Activated B cell treated with CpG ODN at 0.5 μM for 24 hours (primary cell): ENCODE results near the gene CDHR4. TPM values are rescaled to one million over a fixed set of nuclear protein-coding genes. Genes with fewer than 3 reads are reported as not detected.

Experiments used
- ATAC-seq: fragments of 200-7000 bp; cut with Tn5 transposase; one replicate; pipeline ENCODE4 v1.10.0; 2021; ENCODE audit warnings: low read depth, mild to moderate bottlenecking, moderate library complexity
- CTCF ChIA-PET: fragments of 350-600 bp; sonication (Branson Sonifier 250); formaldehyde crosslinking; loops from one replicate; lab custom pipeline; 2021; ENCODE audit warnings: antibody characterized with exemption; lab: Charles Lee
- POLR2A ChIA-PET: fragments of 350-600 bp; sonication (Branson Sonifier 250); formaldehyde crosslinking; loops from one replicate; lab custom pipeline; 2021; ENCODE audit warnings: antibody characterized with exemption; lab: Charles Lee
- DNase-seq: peaks from one replicate; pipeline ENCODE4 v3.0.0; 2022
- H3K27ac Mint-ChIP-seq: one replicate; pipeline ENCODE4 v1.8.0; 2020; ENCODE audit warnings: mixed read lengths
- H3K27me3 Mint-ChIP-seq: one replicate; pipeline ENCODE4 v1.8.0; 2021; ENCODE audit warnings: mixed read lengths
- H3K36me3 Mint-ChIP-seq: one replicate; pipeline ENCODE4 v1.8.0; 2021; ENCODE audit warnings: low read depth, mixed read lengths
- H3K4me1 Mint-ChIP-seq: one replicate; pipeline ENCODE4 v1.8.0; 2021; ENCODE audit warnings: mixed read lengths
- H3K4me3 Mint-ChIP-seq: one replicate; pipeline ENCODE4 v1.8.0; 2020; ENCODE audit warnings: mild to moderate bottlenecking, mixed read lengths
- H3K9me3 Mint-ChIP-seq: one replicate; pipeline ENCODE4 v1.8.0; 2020; ENCODE audit warnings: mixed read lengths
- intact Hi-C: fragments of 100-400 bp; cut with micrococcal nuclease; formaldehyde crosslinking; loops from one replicate; pipeline ENCODE4 v1.15.1; 2024
- total RNA-seq: library from RNA; stranded (reverse); gene quantifications from 2 replicates; pipeline ENCODE4 v1.2.3, GENCODE V29; 2022
- TF ChIP-seq, protein P1 (sequence below): fragments of 200-600 bp; IDR thresholded peaks from one replicate; pipeline ENCODE4 v1.8.0; 2022; ENCODE audit warnings: antibody characterized with exemption, mild to moderate bottlenecking

Gene CDHR4
- total RNA-seq, 1 donor from 2014 or later: not detected

DNA sequence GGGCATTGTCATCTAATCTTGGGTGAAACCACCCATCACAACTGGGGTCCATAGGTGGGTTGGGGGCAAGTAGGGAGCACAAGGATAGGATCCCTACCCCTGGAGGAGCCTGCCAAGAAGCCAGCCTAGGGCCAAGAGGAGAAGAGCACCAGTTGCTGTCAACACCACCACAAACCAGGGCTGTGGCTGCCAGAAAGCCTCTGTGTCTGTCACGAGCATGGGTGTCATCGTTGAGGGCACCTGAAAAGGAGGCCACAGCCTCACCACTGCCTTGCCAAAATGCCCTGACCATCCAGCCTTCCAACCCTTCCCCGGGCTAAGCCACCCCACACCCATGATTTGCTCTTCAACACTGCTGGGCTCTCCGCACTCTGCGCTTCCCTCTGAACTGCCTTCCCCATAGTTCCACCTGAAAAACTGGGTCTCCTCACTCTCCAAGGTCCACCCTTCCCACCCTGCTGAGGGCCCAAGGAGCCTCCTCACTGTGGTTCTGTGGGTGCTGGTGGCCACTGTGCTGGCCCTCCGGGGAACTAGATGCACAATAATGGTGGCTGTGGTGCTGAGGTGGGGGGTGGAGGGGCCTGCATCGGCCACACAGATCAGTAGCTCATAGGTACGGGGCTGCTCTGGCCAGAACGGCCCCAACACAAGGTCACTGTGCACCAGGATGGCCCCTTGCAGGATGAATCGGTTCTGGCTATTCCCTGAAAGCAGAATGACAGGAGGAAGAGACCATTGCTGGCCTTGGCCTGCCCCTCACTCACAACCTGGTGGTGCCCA, 7.1 kb downstream of the CDHR4 start:
- CTCF ChIA-PET: no interaction called here
- DNase-seq (no peak), ATAC-seq (no peak)
- intact Hi-C loops: no loop called here
- TF ChIP-seq, protein P1, sequence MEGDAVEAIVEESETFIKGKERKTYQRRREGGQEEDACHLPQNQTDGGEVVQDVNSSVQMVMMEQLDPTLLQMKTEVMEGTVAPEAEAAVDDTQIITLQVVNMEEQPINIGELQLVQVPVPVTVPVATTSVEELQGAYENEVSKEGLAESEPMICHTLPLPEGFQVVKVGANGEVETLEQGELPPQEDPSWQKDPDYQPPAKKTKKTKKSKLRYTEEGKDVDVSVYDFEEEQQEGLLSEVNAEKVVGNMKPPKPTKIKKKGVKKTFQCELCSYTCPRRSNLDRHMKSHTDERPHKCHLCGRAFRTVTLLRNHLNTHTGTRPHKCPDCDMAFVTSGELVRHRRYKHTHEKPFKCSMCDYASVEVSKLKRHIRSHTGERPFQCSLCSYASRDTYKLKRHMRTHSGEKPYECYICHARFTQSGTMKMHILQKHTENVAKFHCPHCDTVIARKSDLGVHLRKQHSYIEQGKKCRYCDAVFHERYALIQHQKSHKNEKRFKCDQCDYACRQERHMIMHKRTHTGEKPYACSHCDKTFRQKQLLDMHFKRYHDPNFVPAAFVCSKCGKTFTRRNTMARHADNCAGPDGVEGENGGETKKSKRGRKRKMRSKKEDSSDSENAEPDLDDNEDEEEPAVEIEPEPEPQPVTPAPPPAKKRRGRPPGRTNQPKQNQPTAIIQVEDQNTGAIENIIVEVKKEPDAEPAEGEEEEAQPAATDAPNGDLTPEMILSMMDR: no peak
- Mint-ChIP-seq H3K27me3 (no peaks in the 10 kb centered on the region), H3K9me3 (no peaks in the 10 kb centered on the region), H3K4me3 (no peak overlapping the region), H3K4me1 (peaks cover 4% of the 10 kb centered on the region), H3K27ac (no peak overlapping the region), H3K36me3 (no peaks in the 10 kb centered on the region)
- POLR2A ChIA-PET: no interaction called here

DNA sequence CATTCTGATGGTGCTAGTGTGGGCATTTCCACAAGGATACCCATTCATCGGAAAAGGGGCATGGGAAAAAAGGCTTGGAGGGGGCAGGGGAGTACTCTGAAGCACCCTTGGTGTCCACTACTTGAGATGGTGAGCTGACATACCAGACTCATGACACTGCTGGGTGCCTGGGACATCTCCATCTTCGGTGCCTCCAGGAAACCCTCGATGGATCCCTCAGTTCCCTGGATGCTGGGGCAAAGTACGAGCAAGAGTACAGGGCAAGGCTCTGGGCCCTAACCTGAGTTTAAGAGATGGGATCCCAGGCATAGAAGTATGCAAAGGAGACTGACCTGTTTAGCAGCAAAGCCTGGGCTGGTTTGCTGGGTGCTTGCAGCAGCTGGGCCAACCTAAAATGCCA, 8.1 kb downstream of the CDHR4 start:
- POLR2A ChIA-PET: no interaction called here

DNA sequence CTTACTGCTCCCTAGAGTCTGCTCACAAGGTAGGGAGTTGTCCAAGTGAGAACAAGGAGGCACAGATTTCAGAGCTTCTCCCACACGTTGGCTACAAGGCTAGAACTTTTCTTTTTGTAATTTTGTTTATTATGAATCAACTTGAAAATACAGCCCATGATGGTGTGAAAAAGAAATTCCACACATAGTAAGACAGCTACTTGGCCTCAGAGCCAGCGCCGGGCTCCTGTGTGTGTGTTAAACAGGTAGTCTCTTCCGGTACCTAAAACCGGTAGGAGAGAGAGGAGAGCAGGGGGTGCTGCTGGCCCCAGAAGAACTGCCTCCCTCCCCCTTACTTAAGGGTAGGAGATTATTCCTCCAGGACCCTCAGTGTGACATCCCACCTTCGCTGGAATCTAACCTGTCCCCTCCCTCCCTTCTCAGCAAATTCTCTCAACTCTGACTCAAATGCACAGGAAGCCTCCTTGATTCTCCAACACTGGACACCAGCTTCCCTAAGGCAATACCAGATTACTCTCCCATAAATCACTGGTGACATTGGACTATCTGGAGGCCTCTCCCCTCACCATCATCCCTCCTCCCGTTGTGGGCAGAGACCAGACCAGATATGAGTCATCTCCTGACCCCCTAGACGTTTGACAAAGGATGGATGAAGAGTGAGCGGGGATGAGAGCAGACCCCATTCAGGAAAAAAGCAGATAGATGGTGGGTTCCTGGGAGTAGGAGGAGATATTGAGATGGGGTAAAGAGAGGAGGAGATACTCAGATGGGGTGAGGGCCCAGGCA, 8.9 kb downstream of the CDHR4 start:
- H3K9me3 Mint-ChIP-seq: no peaks in the 10 kb centered on the region
- CTCF ChIA-PET: no interaction called here
- TF ChIP-seq, protein P1: no peak
- H3K36me3 Mint-ChIP-seq: peaks cover 4% of the 10 kb centered on the region
- no peak overlapping the region for H3K27ac Mint-ChIP-seq
- POLR2A ChIA-PET: interaction anchor here (0.7 kb wide), 1 partner anchor 438 kb away, joined by 3 read pairs; no protein-coding TSS in a partner anchor
- no peak for DNase-seq
- H3K4me1 Mint-ChIP-seq: peaks cover 11% of the 10 kb centered on the region
- intact Hi-C loops: no loop called here
- H3K27me3 Mint-ChIP-seq: no peaks in the 10 kb centered on the region
- H3K4me3 Mint-ChIP-seq: no peak overlapping the region
- ATAC-seq: no peak

More for the DNA sequence above, 8.1 kb downstream of the CDHR4 start:
- intact Hi-C loops: no loop called here
- Mint-ChIP-seq H3K27me3 (no peaks in the 10 kb centered on the region), H3K9me3 (no peaks in the 10 kb centered on the region), H3K27ac (no peak overlapping the region), H3K4me3 (no peak overlapping the region), H3K36me3 (peaks cover 2% of the 10 kb centered on the region), H3K4me1 (peaks cover 9% of the 10 kb centered on the region)
- TF ChIP-seq, protein P1: no peak
- DNase-seq (no peak), ATAC-seq (no peak)
- CTCF ChIA-PET: no interaction called here

DNA sequence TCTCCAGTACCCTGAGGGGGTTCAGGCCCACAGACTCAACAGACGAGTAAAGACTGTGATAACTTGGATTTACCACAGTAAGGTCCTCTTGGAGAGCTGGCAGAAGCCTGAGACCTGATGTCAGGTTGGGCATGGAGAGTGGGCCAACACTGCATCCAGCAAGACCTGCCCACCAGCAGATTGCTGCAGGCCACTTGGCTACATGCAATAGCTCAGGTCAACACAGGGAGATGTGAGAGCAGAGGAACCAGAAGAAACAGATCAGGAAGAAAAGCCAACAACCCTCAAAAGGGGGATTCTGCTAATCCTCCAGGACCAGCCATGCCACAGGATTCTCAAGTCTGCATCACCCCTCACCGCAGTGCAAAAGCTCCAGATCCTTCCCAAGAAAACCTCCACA, 11.6 kb downstream of the CDHR4 start:
- CTCF ChIA-PET: interaction anchor here (0.8 to 1.8 kb wide), 2 partner anchors 51 to 458 kb away, joined by 3 to 5 read pairs; no protein-coding TSS in a partner anchor
- peaks cover 14% of the 10 kb centered on the region for H3K36me3 Mint-ChIP-seq
- intact Hi-C loops: loop anchor here (5.0 to 10.0 kb wide), 2 partner anchors 47 to 119 kb away; no protein-coding TSS in a partner anchor
- TF ChIP-seq, protein P1: no peak
- POLR2A ChIA-PET: interaction anchor here (1.1 to 2.8 kb wide), 2 partner anchors 19 to 25 kb away, joined by 8 to 13 read pairs; no protein-coding TSS in a partner anchor
- no peaks in the 10 kb centered on the region for H3K27me3 Mint-ChIP-seq
- H3K4me3 Mint-ChIP-seq: no peak overlapping the region
- ATAC-seq: no peak
- H3K4me1 Mint-ChIP-seq: peaks cover 27% of the 10 kb centered on the region
- DNase-seq: no peak
- no peaks in the 10 kb centered on the region for H3K9me3 Mint-ChIP-seq
- no peak overlapping the region for H3K27ac Mint-ChIP-seq
